ENCODE measurements around the gene MAPKBP1. TPM values are rescaled to one million over a fixed set of nuclear protein-coding genes. Genes with fewer than 3 reads are reported as not detected.

The MAPKBP1 gene
- polyA plus RNA-seq, 3 donors, result 0.76 to 8.6 (median 1.1) TPM

DNA sequence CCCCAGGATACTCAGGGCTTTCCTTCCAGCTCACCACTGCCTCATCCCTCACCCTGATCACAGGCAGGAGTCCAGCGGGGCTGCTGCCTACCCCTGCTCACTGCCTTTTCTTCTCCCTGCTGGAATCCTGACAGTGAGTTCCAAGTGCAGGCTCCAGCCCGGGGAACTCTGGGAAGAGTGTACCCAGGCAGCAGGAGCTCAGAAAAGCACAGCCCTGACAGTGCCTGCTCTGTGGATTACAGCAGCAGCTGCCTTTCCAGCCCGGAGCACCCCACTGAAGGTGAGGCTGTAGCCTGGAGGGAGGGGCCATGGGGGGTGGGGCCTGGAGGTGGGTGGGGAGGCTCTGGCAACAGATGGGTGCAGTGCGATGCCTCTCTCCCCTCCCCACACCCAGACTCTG lies 47.5 kb downstream of the MAPKBP1 start:
- H3K36me3 ChIP-seq (replicated peaks in 1 of 2; ENCODE audit: control insufficient read depth in 1 of 2, insufficient read depth in 2 of 2, low read length in 2 of 2), result peaks cover 57 to 91% of the 10 kb centered on the region in 2 donors
- H3K27me3 Mint-ChIP-seq (ENCODE audit: low read depth in 3 of 3), result peaks cover 2 to 8% (median 6%) of the 10 kb centered on the region in 3 donors
- H3K9ac ChIP-seq (ENCODE audit: insufficient read depth, low read length, poor library complexity, severe bottlenecking), result no peak overlapping the region

DNA sequence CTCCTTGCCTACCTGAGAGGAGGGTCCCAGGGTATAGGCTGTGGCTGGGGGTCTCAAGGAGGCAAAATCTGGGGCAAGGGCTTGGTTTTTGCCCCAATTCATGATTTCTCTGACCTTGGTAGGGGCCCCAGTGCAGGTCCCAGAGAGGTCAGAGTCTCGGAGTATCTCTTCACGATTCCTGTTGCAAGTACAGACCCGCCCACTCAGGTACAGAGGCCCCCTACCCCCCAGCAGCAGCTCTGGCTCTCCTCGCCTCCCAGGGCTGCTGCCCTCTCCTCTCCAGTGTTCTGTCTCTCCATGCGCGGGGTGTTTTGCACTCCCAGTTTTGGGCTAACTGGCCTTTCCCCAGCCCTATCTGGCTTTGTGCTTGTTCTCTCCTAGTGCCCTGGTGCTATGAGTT lies 48.2 kb downstream of the MAPKBP1 start:
- Histone ChIP-seq H3K4me2 (replicated peaks; ENCODE audit: extremely low read depth, low read length, poor library complexity, severe bottlenecking) (no peak overlapping the region), H3K27ac (ENCODE audit: low read depth in 1 of 2, low read length in 2 of 2) (no peak overlapping the region), H2AFZ (ENCODE audit: insufficient read depth, low read depth, low read length, poor library complexity, severe bottlenecking) (no peak overlapping the region), H3K27me3 (ENCODE audit: control insufficient read depth in 2 of 2, insufficient read depth in 2 of 2, low read length in 2 of 2) (peaks cover 0 to 3% of the 10 kb centered on the region in 2 donors), H3K79me2 (ENCODE audit: insufficient read depth, low read length) (no peaks in the 10 kb centered on the region), H3K36me3 (replicated peaks in 1 of 2; ENCODE audit: control insufficient read depth in 1 of 2, insufficient read depth in 2 of 2, low read length in 2 of 2) (peaks cover 50 to 85% of the 10 kb centered on the region in 2 donors), H4K20me1 (ENCODE audit: insufficient read depth, low read length) (no peaks in the 10 kb centered on the region), H3K9ac (ENCODE audit: insufficient read depth, low read length, poor library complexity, severe bottlenecking) (no peak overlapping the region), H3K4me3 (replicated peaks in 1 of 3; ENCODE audit: low read depth in 2 of 3, low read length in 3 of 3) (no peak overlapping the region), H3K9me3 (replicated peaks in 1 of 2; ENCODE audit: control insufficient read depth in 1 of 2, insufficient read depth in 1 of 2, low read length in 2 of 2) (no peaks in the 10 kb centered on the region), H3K4me1 (ENCODE audit: control insufficient read depth in 1 of 2, insufficient read depth in 2 of 2, low read length in 2 of 2) (peaks cover 4 to 5% of the 10 kb centered on the region in 2 donors)
- H3K27me3 Mint-ChIP-seq (ENCODE audit: low read depth in 3 of 3), result peaks cover 6 to 14% (median 9%) of the 10 kb centered on the region in 3 donors
- intact Hi-C loops (cut with micrococcal nuclease), result loop anchor here in 1 of 2 donors (10.0 kb wide), 1 partner anchor 82 kb away; no protein-coding TSS in a partner anchor
- peaks cover 66 to 80% of the 10 kb centered on the region in 2 donors for H3K36me3 Mint-ChIP-seq
- H3K27ac Mint-ChIP-seq, result no peak overlapping the region
- WGBS (ENCODE audit: insufficient coverage), result 99% methylated on average over 6 of the region's 6 CpGs
- no peaks in the 10 kb centered on the region for H3K9me3 Mint-ChIP-seq
- H3K4me1 Mint-ChIP-seq, result no peaks in the 10 kb centered on the region
- no peak overlapping the region for H3K4me3 Mint-ChIP-seq
- no peak for DNase-seq
- TF ChIP-seq, protein P1, sequence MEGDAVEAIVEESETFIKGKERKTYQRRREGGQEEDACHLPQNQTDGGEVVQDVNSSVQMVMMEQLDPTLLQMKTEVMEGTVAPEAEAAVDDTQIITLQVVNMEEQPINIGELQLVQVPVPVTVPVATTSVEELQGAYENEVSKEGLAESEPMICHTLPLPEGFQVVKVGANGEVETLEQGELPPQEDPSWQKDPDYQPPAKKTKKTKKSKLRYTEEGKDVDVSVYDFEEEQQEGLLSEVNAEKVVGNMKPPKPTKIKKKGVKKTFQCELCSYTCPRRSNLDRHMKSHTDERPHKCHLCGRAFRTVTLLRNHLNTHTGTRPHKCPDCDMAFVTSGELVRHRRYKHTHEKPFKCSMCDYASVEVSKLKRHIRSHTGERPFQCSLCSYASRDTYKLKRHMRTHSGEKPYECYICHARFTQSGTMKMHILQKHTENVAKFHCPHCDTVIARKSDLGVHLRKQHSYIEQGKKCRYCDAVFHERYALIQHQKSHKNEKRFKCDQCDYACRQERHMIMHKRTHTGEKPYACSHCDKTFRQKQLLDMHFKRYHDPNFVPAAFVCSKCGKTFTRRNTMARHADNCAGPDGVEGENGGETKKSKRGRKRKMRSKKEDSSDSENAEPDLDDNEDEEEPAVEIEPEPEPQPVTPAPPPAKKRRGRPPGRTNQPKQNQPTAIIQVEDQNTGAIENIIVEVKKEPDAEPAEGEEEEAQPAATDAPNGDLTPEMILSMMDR (IDR thresholded peaks at IDR 0.05), result no peak

More for the DNA sequence above, 47.5 kb downstream of the MAPKBP1 start:
- Histone ChIP-seq H3K27ac (ENCODE audit: low read depth in 1 of 2, low read length in 2 of 2) (no peak overlapping the region), H3K4me3 (replicated peaks in 1 of 3; ENCODE audit: low read depth in 2 of 3, low read length in 3 of 3) (no peak overlapping the region), H3K79me2 (ENCODE audit: insufficient read depth, low read length) (no peaks in the 10 kb centered on the region), H3K27me3 (ENCODE audit: control insufficient read depth in 2 of 2, insufficient read depth in 2 of 2, low read length in 2 of 2) (peaks cover 0 to 3% of the 10 kb centered on the region in 2 donors), H4K20me1 (ENCODE audit: insufficient read depth, low read length) (no peaks in the 10 kb centered on the region), H3K9me3 (replicated peaks in 1 of 2; ENCODE audit: control insufficient read depth in 1 of 2, insufficient read depth in 1 of 2, low read length in 2 of 2) (no peaks in the 10 kb centered on the region), H2AFZ (ENCODE audit: insufficient read depth, low read depth, low read length, poor library complexity, severe bottlenecking) (no peak overlapping the region), H3K4me2 (replicated peaks; ENCODE audit: extremely low read depth, low read length, poor library complexity, severe bottlenecking) (no peak overlapping the region), H3K4me1 (ENCODE audit: control insufficient read depth in 1 of 2, insufficient read depth in 2 of 2, low read length in 2 of 2) (no peaks in the 10 kb centered on the region)
- peaks cover 73 to 87% of the 10 kb centered on the region in 2 donors for H3K36me3 Mint-ChIP-seq
- no peak for DNase-seq
- H3K4me1 Mint-ChIP-seq, result no peaks in the 10 kb centered on the region
- TF ChIP-seq, protein P1 (IDR thresholded peaks at IDR 0.05), result no peak
- no peak overlapping the region for H3K4me3 Mint-ChIP-seq
- no peaks in the 10 kb centered on the region for H3K9me3 Mint-ChIP-seq
- H3K27ac Mint-ChIP-seq, result no peak overlapping the region
- intact Hi-C loops (cut with micrococcal nuclease), result loop anchor here in 1 of 2 donors (10.0 kb wide), 1 partner anchor 83 kb away; no protein-coding TSS in a partner anchor
- WGBS (ENCODE audit: insufficient coverage), result 85% methylated on average over 2 of the region's 4 CpGs

Measured in CD14-positive monocyte (primary cell).